PFSK-1 (cell line): ENCODE results near the gene ATXN1.

ENCODE experiments used
- FOXP2 ChIP-seq: optimal IDR thresholded peaks from 2 replicates; pipeline ENCODE3; 2011; ENCODE audit warnings: borderline replicate concordance, control low read depth, inconsistent platforms; ENCODE audit not compliant: insufficient read depth; ENCODE audit errors: extremely low read length, extremely low read depth
- POLR2AphosphoS5 ChIP-seq: IDR thresholded peaks from 2 replicates; pipeline ENCODE4 v1.6.1; 2012; ENCODE audit warnings: low read depth, mild to moderate bottlenecking, control low read depth, low read length, moderate library complexity
- REST ChIP-seq, 2 experiments: IDR thresholded peaks; 2 replicates each; pipeline versions ENCODE4 v1.6.1 to v1.8.0; 2011 to 2012; ENCODE audit warnings: low read depth in 2 of 2, low read length in 2 of 2, control low read depth in 1 of 2, inconsistent platforms in 1 of 2, mild to moderate bottlenecking in 1 of 2, moderate library complexity in 1 of 2; ENCODE audit not compliant: insufficient read depth in 1 of 2
- SIN3A ChIP-seq: IDR thresholded peaks from 2 replicates; pipeline ENCODE4 v1.6.1; 2012; ENCODE audit warnings: mild to moderate bottlenecking, low read length, moderate library complexity, borderline replicate concordance; ENCODE audit not compliant: insufficient read depth
- TAF1 ChIP-seq: IDR thresholded peaks from 2 replicates; pipeline ENCODE4 v1.6.1; 2012; ENCODE audit warnings: low read length, control low read depth, borderline replicate concordance; ENCODE audit not compliant: insufficient read depth

Gene ATXN1

DNA sequence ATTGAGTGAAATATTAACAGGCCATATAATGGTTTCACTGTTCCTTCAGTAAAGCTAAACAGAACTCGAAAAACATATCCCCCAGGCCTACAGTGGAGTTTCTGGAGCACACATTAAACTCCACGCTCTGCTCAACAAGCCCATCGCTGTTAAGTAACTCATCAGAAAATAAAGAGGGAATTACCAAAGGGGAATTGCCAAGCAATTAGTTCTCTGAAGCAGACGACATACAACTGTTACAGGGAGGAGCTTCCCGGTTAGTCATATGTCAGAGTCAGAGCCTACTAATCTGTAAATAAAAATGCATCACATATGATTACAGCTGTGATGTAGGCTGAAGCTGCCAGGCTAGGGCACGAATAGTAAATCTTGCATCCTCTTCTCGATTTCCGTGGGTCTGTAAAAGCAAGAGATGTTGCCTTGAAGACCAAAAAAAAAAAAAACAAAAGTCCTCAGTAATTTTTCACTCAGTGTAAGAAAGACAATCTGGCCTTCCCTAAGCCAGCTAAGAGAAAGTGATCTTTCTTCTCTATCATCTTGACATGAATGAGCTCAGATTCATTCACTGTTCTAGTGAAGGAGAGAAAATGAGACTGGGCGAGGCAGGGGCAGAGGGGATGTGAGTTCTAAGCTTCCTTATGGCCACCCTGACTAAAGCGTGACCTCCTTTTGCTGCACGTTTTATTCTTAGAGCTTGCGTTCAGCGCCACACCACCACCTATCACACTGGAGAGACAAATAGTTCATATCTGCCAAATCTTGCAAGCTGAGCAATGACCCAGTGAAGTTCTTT, 13.8 kb downstream of the ATXN1 start:
- TF ChIP-seq SIN3A (peak; percentile 13; the same call in 1 of the 2 replicates), FOXP2 (no peak), POLR2AphosphoS5 (no peak; the same call in 1 of the 2 replicates), TAF1 (peak; percentile 36; the same call in 1 of the 2 replicates)

DNA sequence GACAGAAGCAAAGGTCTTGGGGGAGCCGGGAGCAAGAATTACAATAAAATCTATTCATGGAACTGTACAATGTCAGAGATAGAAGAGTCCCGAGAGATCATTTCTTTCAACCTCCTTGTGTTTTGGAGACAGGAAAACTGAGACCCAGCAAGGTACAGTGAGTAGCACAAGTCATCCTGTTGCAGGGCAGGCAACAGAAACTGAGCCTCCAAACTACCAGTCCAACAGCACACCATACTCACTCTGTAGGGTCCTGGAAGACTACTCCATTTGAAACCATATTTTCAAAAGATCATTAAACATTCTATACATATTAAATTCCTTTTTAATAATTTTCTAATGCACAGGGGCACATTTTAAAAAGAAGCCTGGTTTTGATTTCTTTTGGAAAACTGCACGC, 14.4 kb downstream of the ATXN1 start:
- TF ChIP-seq SIN3A = 0 out of 2 replicates have a peak, but pooled peaks have one; percentile 12
- no peak for TF ChIP-seq FOXP2
- TF ChIP-seq TAF1 = no peak
- no peak for TF ChIP-seq POLR2AphosphoS5

DNA sequence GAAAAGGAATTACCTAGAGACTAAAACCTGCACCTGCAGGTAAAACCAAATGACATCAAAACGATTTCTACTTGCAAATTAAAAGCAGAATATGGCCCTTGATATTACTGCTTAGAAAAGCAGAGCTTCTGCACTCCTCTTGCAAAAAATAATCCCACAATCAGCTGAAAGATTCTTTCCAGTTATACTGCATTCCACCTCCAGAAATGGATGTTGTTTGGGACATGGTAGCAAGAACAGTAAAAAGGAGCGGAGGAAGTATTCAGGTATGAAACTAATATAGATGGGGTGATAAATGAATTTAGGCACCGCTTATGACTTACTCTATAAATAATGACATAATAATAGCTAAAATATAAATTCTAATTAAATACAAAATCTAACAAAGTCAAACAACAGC, 14.9 kb downstream of the ATXN1 start:
- TF ChIP-seq FOXP2 = no peak
- TF ChIP-seq SIN3A = no peak
- no peak for TF ChIP-seq TAF1
- TF ChIP-seq POLR2AphosphoS5 = no peak
- no peak for TF ChIP-seq REST (IDR thresholded peaks at IDR 0.05; ENCODE audit: insufficient read depth in 1 of 2, low read depth in 2 of 2, low read length in 2 of 2)

DNA sequence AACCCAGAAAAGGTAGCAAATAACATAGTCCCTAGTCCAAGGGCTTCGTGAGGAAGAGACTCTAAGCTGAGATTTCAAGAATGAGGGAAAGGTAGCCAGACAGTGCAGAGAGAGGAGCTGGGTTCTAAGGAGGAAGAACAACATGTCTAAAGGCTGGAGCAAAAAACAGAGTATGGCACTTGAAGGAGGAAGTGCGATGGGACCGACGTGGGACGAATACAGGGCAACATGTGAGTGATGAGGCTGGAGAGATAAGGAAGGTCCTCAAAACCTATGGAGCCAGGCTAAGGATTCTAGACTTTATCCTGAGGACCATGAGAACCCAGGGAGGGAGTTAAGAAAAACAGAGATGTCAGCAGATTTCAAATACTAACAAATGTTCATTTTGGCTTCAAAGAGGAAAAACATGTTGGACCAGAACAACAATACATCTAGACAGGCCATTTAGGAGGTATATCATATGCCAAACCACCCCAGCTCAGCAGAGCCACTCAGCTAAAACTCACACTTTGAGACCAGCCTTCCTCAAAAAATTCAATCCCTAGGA, 17.5 kb downstream of the ATXN1 start:
- TF ChIP-seq REST (IDR thresholded peaks at IDR 0.05; ENCODE audit: insufficient read depth in 1 of 2, low read depth in 2 of 2, low read length in 2 of 2) (no peak), FOXP2 (no peak), POLR2AphosphoS5 (no peak), TAF1 (no peak), SIN3A (no peak)

GRCh38 chr6:16742116-16742515, 19.1 kb downstream of the ATXN1 start:
- no peak for TF ChIP-seq SIN3A
- TF ChIP-seq FOXP2 = no peak
- peak; percentile 5; the same call in 1 of the 2 replicates for TF ChIP-seq POLR2AphosphoS5
- no peak for TF ChIP-seq TAF1

DNA sequence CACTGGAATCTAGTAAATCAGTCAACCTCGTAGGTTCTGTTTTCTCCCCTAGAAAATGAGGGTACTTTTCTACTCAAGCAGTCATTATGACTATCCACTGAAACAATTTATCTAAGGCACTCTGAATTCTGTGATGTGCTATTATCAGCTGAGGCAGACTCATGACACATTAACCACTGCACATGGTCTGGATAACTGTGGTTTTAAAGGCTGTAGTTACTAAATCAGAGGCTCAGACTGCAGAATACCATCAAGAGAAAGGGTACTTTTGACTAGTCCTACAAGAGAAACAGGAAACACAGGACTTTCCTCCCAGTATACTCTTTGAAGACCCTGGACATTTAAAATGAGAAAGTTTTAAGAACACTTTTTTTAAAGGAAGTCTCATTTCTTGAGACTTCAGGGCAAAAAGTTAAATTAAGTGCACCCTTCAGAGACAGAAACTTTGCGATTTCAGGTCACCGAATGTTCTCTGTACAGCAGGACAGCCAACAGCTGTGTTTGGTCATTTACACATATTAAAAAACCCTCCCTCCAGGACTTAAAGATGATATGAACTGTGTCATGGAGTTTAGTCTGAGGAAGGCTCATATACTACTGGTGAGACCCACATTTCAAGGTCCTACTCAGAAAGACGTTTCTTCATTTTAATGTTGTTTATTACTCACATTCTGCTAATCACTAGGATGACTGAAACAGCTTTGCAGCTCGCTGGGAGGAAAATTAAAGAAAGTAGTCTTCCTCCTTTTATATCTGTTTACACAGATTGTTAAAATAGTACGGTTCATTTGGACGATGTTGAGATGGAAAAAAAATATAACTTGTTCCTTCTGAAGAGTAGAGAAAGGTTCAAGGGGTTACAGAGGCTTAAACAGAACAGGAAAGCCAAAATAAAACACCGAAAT, 19.9 kb downstream of the ATXN1 start:
- TF ChIP-seq TAF1 (no peak), FOXP2 (no peak), SIN3A (no peak), REST (IDR thresholded peaks at IDR 0.05; ENCODE audit: insufficient read depth in 1 of 2, low read depth in 2 of 2, low read length in 2 of 2) (no peak), POLR2AphosphoS5 (no peak)
